SK-N-SH treated with all-trans-retinoic acid at 6 μM for 48 hours (cell line): ENCODE results near the gene FBXL13.
A peak's percentile ranks its signal among the peaks of the same experiment; 100 is the strongest.

Experiments used
- ATAC-seq: fragments of 200-7000 bp; cut with Tn5 transposase; 3 replicates; pipeline ENCODE4 v1.9.1; 2020; ENCODE audit warnings: mild to moderate bottlenecking, moderate library complexity
- ARNTL ChIP-seq: fragments of 450-650 bp; formaldehyde crosslinking; IDR thresholded peaks from 2 replicates; pipeline ENCODE4 v1.5.0; 2020; ENCODE audit warnings: low read depth, mild to moderate bottlenecking, moderate library complexity, borderline replicate concordance
- CSDC2 ChIP-seq: fragments of 250-450 bp; sonication (Bioruptor Pico); IDR thresholded peaks from 2 replicates; pipeline ENCODE4 v1.5.0; 2020; ENCODE audit warnings: mild to moderate bottlenecking, moderate library complexity
- ESRRG ChIP-seq: fragments of 250-450 bp; sonication (Bioruptor Pico); IDR thresholded peaks from 2 replicates; pipeline ENCODE4 v1.6.1; 2021; ENCODE audit warnings: mild to moderate bottlenecking
- GLIS3 ChIP-seq: fragments of 250-450 bp; sonication (Bioruptor Pico); IDR thresholded peaks from 2 replicates; pipeline ENCODE4 v1.5.0; 2020; ENCODE audit warnings: mild to moderate bottlenecking, moderate library complexity
- ISL1 ChIP-seq: fragments of 250-450 bp; sonication (Bioruptor Pico); IDR thresholded peaks from 2 replicates; pipeline ENCODE4 v2.1.2; 2022; ENCODE audit warnings: mild to moderate bottlenecking, moderate library complexity
- OSR1 ChIP-seq: fragments of 250-450 bp; sonication (Bioruptor Pico); IDR thresholded peaks from 2 replicates; pipeline ENCODE4 v1.8.0; 2022; ENCODE audit warnings: moderate library complexity, mild to moderate bottlenecking, inconsistent platforms
- PPARA ChIP-seq: fragments of 250-450 bp; sonication (Bioruptor Pico); IDR thresholded peaks from 2 replicates; pipeline ENCODE4 v1.5.0; 2020; ENCODE audit warnings: mild to moderate bottlenecking, borderline replicate concordance
- RARB ChIP-seq: fragments of 250-450 bp; sonication (Bioruptor Pico); IDR thresholded peaks from 2 replicates; pipeline ENCODE4 v1.8.0; 2021; ENCODE audit warnings: mild to moderate bottlenecking, moderate library complexity
- SNAI2 ChIP-seq: fragments of 250-450 bp; sonication (Bioruptor Pico); IDR thresholded peaks from 2 replicates; pipeline ENCODE4 v1.5.0; 2020; ENCODE audit warnings: mild to moderate bottlenecking, moderate library complexity
- TCF4 ChIP-seq: fragments of 250-450 bp; sonication (Bioruptor Pico); IDR thresholded peaks from 2 replicates; pipeline ENCODE4 v1.8.0; 2021; ENCODE audit warnings: mild to moderate bottlenecking, moderate library complexity, borderline replicate concordance
- TOX ChIP-seq: fragments of 250-450 bp; sonication (Bioruptor Pico); IDR thresholded peaks from 2 replicates; pipeline ENCODE4 v1.8.0; 2021; ENCODE audit warnings: mild to moderate bottlenecking, moderate library complexity, borderline replicate concordance
- ZFP3 ChIP-seq: fragments of 250-450 bp; sonication (Bioruptor Pico); IDR thresholded peaks from 2 replicates; pipeline ENCODE4 v1.5.0; 2020; ENCODE audit warnings: mild to moderate bottlenecking, moderate library complexity
- ZFP30 ChIP-seq: fragments of 450-650 bp; formaldehyde crosslinking; IDR thresholded peaks from 2 replicates; pipeline ENCODE4 v1.5.0; 2022; ENCODE audit warnings: mild to moderate bottlenecking, moderate library complexity
- ZNF70 ChIP-seq: fragments of 450-650 bp; formaldehyde crosslinking; IDR thresholded peaks from 2 replicates; pipeline ENCODE4 v1.5.0; 2020; ENCODE audit warnings: mild to moderate bottlenecking, moderate library complexity
- ZNF8 ChIP-seq: fragments of 450-650 bp; formaldehyde crosslinking; IDR thresholded peaks from 2 replicates; pipeline ENCODE4 v1.5.0; 2020; ENCODE audit warnings: mild to moderate bottlenecking, moderate library complexity
- TF ChIP-seq, protein P1 (sequence below): fragments of 250-450 bp; sonication (Bioruptor Pico); IDR thresholded peaks from 2 replicates; pipeline ENCODE4 v1.5.0; 2020; ENCODE audit warnings: mild to moderate bottlenecking, moderate library complexity
- TF ChIP-seq, protein P2 (sequence below): fragments of 250-450 bp; sonication (Bioruptor Pico); IDR thresholded peaks from 2 replicates; pipeline ENCODE4 v1.8.0; 2021; ENCODE audit warnings: low read depth, mild to moderate bottlenecking, moderate library complexity, borderline replicate concordance
- TF ChIP-seq, protein P3 (sequence below): fragments of 250-450 bp; sonication (Bioruptor Pico); IDR thresholded peaks from 2 replicates; pipeline ENCODE4 v1.5.1; 2021; ENCODE audit warnings: mild to moderate bottlenecking, moderate library complexity

Gene FBXL13

DNA sequence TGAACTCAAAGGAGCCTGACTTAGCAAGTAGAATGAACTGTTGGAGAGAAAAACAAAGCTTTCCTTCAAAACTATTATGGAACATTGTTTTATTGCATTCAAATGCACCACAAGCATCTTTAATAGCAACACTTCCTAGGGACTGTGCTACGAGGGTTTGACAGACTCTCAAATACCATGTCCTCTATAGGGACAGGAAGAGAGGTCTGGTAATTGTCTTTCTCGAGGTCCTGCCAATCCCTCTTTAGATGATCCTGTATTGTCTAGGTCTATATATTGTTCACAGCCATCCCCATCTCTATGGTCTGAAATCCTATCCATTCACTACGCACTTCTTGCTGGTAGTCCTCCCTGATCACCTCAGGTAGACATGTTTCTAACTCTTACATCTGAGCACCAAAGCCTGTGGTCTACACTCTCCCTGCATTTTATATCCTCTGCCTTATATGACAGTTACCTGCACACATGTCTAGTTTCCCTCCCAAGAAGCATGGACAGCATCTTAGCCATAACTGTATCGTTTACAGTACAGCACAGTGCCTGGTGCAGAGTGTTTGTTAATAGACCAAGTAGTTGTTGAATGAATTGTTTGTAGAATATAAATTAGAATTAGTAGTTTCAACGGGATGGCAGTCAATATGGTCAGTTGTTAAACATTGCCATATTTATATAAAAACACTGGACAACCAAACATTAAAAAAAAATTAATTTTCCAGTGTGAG, 183.5 kb downstream of the FBXL13 start (continued):
- TF ChIP-seq, protein P1, sequence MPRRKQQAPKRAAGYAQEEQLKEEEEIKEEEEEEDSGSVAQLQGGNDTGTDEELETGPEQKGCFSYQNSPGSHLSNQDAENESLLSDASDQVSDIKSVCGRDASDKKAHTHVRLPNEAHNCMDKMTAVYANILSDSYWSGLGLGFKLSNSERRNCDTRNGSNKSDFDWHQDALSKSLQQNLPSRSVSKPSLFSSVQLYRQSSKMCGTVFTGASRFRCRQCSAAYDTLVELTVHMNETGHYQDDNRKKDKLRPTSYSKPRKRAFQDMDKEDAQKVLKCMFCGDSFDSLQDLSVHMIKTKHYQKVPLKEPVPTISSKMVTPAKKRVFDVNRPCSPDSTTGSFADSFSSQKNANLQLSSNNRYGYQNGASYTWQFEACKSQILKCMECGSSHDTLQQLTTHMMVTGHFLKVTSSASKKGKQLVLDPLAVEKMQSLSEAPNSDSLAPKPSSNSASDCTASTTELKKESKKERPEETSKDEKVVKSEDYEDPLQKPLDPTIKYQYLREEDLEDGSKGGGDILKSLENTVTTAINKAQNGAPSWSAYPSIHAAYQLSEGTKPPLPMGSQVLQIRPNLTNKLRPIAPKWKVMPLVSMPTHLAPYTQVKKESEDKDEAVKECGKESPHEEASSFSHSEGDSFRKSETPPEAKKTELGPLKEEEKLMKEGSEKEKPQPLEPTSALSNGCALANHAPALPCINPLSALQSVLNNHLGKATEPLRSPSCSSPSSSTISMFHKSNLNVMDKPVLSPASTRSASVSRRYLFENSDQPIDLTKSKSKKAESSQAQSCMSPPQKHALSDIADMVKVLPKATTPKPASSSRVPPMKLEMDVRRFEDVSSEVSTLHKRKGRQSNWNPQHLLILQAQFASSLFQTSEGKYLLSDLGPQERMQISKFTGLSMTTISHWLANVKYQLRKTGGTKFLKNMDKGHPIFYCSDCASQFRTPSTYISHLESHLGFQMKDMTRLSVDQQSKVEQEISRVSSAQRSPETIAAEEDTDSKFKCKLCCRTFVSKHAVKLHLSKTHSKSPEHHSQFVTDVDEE (CRISPR knock-in tag): no peak
- TF ChIP-seq TCF4 (CRISPR knock-in tag) (no peak), OSR1 (CRISPR knock-in tag) (no peak), ISL1 (no peak)

DNA sequence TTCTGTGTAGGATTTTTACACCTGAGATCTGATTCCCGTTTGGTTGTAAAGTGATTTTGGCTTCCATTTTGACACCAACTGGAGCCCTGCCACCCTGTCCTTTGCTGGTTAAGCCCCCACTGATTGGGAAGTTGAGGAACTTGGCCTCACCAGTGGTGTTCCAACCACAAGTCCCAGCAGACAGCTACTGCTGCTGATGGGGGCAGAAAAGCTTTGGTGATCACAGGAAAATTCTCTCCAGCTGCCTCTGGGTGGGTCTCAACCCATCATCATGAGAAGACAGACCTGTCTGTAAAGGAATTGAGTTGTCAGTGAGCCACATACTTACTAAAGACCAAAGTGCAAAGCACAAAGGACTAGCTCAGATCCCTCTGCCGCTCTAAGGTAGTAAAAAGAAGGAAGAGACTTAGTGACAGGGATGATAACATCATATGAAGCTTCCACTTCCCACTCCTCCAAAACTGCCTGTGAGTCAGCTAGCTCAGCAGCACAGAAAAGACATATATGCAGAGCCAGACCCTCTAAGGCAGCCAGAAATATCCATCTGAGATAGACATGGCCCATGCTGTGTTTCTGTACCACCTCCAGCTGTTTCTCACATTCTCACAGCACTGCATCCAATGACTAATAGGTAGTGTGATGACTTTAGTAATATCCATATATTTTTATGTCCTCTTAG, 184.2 kb downstream of the FBXL13 start:
- peak; percentile 69 for ATAC-seq
- TF ChIP-seq ZFP3 (CRISPR knock-in tag) (0 out of 2 replicates have a peak, but pooled peaks have one; percentile 55), PPARA (CRISPR knock-in tag) (no peak), ZNF8 (CRISPR knock-in tag) (no peak), SNAI2 (CRISPR knock-in tag) (no peak)

DNA sequence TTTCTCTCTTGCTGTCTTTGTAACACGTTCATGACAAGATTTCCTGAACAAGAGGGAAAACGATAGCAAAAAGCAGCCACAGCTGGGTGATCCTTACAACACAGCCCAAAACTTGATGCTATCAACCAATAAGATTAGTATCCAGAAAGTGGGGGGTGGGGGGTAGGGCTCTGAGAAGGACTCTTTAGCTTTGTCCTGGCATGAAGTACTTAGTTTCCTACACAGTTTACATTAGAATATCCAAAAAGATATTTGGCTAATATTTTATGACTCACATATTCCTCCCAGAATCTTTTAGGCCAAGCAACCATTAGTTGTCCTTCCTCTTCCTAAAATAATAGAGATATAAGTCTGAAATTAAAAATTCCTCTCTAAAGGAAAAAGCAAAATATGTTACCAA, 184.7 kb downstream of the FBXL13 start:
- no peak for TF ChIP-seq ZFP3 (CRISPR knock-in tag)
- TF ChIP-seq, protein P2, sequence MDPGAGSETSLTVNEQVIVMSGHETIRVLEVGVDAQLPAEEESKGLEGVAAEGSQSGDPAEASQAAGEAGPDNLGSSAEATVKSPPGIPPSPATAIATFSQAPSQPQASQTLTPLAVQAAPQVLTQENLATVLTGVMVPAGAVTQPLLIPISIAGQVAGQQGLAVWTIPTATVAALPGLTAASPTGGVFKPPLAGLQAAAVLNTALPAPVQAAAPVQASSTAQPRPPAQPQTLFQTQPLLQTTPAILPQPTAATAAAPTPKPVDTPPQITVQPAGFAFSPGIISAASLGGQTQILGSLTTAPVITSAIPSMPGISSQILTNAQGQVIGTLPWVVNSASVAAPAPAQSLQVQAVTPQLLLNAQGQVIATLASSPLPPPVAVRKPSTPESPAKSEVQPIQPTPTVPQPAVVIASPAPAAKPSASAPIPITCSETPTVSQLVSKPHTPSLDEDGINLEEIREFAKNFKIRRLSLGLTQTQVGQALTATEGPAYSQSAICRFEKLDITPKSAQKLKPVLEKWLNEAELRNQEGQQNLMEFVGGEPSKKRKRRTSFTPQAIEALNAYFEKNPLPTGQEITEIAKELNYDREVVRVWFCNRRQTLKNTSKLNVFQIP (CRISPR knock-in tag): no peak
- TF ChIP-seq, protein P1 (CRISPR knock-in tag): no peak
- TF ChIP-seq, protein P3, sequence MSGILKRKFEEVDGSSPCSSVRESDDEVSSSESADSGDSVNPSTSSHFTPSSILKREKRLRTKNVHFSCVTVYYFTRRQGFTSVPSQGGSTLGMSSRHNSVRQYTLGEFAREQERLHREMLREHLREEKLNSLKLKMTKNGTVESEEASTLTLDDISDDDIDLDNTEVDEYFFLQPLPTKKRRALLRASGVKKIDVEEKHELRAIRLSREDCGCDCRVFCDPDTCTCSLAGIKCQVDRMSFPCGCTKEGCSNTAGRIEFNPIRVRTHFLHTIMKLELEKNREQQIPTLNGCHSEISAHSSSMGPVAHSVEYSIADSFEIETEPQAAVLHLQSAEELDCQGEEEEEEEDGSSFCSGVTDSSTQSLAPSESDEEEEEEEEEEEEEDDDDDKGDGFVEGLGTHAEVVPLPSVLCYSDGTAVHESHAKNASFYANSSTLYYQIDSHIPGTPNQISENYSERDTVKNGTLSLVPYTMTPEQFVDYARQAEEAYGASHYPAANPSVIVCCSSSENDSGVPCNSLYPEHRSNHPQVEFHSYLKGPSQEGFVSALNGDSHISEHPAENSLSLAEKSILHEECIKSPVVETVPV (CRISPR knock-in tag): no peak
- TF ChIP-seq ZFP30: no peak
- TF ChIP-seq TOX: no peak
- TF ChIP-seq CSDC2 (CRISPR knock-in tag): no peak
- TF ChIP-seq PPARA (CRISPR knock-in tag): no peak
- no peak for TF ChIP-seq GLIS3 (CRISPR knock-in tag)
- no peak for ATAC-seq

DNA sequence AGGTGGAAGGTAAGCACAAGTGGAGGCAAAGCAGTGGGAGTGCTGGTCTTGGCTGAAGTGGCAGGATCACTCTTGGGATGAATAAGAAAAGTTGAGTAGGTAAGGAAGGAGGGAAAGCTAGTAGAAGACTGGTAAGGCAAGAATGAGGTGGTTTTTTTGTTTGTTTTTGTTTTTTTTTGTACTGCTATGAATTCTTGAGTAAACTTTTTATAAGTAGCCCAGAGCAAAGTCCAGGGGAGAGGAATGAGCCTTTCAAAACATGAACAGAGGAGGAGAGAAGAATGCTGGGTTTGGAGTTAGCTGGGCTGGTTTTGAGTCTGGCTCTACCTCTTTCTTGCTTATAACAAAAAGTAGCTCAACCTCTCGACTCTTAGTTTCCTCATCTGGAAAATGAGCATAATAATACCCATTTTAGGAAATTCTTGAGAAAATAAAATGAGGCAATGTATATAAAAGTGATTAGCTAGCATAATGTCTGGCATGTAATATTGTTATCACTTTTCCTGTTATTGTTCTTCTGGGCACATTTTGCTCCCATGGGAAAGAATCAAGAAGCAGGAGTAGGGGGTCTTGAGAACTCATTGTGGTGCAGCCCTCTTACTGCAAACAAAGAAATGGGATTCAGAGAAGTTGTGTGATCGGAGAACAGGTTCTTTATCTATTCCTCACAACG, 185.9 kb downstream of the FBXL13 start:
- no peak for ATAC-seq
- TF ChIP-seq ZNF70 (CRISPR knock-in tag): no peak
- TF ChIP-seq ZFP30: no peak
- TF ChIP-seq ESRRG (CRISPR knock-in tag): no peak
- TF ChIP-seq, protein P1 (CRISPR knock-in tag): no peak
- TF ChIP-seq, protein P2 (CRISPR knock-in tag): no peak
- no peak for TF ChIP-seq TOX
- no peak for TF ChIP-seq TCF4 (CRISPR knock-in tag)
- no peak for TF ChIP-seq ARNTL (CRISPR knock-in tag)
- no peak for TF ChIP-seq RARB (CRISPR knock-in tag)
- no peak for TF ChIP-seq ZFP3 (CRISPR knock-in tag)
